Measurements from ENCODE around the gene SIDT1.

DNA sequence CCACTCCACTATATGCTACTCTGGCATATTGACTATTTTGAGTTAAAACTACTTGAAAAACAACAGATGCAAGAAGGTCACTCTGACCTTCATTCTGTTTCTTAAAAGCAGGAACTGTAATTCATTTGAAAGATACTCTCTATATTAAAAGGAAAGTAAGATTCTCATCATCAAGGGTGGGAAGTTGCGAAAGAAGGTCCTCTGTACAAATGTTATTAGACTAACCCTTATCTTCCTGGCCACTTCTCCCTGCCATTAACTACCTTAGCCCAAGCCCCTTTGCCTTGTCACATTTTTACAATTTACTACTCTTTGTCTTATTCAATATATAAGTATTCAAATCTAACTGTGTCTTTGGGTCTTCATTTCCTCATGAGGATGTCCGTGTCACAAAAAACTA is 16.1 kb downstream of the SIDT1 start:
- TF ChIP-seq, protein P1, sequence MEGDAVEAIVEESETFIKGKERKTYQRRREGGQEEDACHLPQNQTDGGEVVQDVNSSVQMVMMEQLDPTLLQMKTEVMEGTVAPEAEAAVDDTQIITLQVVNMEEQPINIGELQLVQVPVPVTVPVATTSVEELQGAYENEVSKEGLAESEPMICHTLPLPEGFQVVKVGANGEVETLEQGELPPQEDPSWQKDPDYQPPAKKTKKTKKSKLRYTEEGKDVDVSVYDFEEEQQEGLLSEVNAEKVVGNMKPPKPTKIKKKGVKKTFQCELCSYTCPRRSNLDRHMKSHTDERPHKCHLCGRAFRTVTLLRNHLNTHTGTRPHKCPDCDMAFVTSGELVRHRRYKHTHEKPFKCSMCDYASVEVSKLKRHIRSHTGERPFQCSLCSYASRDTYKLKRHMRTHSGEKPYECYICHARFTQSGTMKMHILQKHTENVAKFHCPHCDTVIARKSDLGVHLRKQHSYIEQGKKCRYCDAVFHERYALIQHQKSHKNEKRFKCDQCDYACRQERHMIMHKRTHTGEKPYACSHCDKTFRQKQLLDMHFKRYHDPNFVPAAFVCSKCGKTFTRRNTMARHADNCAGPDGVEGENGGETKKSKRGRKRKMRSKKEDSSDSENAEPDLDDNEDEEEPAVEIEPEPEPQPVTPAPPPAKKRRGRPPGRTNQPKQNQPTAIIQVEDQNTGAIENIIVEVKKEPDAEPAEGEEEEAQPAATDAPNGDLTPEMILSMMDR (IDR thresholded peaks at IDR 0.05) = no peak
- TF ChIP-seq POLR2AphosphoS5 (IDR thresholded peaks at IDR 0.05; ENCODE audit: low read depth, low read length) = no peak
- TF ChIP-seq, protein P2, sequence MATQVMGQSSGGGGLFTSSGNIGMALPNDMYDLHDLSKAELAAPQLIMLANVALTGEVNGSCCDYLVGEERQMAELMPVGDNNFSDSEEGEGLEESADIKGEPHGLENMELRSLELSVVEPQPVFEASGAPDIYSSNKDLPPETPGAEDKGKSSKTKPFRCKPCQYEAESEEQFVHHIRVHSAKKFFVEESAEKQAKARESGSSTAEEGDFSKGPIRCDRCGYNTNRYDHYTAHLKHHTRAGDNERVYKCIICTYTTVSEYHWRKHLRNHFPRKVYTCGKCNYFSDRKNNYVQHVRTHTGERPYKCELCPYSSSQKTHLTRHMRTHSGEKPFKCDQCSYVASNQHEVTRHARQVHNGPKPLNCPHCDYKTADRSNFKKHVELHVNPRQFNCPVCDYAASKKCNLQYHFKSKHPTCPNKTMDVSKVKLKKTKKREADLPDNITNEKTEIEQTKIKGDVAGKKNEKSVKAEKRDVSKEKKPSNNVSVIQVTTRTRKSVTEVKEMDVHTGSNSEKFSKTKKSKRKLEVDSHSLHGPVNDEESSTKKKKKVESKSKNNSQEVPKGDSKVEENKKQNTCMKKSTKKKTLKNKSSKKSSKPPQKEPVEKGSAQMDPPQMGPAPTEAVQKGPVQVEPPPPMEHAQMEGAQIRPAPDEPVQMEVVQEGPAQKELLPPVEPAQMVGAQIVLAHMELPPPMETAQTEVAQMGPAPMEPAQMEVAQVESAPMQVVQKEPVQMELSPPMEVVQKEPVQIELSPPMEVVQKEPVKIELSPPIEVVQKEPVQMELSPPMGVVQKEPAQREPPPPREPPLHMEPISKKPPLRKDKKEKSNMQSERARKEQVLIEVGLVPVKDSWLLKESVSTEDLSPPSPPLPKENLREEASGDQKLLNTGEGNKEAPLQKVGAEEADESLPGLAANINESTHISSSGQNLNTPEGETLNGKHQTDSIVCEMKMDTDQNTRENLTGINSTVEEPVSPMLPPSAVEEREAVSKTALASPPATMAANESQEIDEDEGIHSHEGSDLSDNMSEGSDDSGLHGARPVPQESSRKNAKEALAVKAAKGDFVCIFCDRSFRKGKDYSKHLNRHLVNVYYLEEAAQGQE (IDR thresholded peaks at IDR 0.05; ENCODE audit: insufficient read depth in 1 of 2, low read depth in 2 of 2, low read length in 1 of 2) = no peak
- no peak for TF ChIP-seq TCF7L2 (IDR thresholded peaks at IDR 0.05; ENCODE audit: low read depth, low read length)
